NCI-H2227 treated with DMSO at 0.1 percent for 48 hours (cell line): ENCODE data around the gene SPDEF.

ENCODE experiments used
- DNase-seq: peaks from one replicate; lab custom pipeline; 2025; lab: John Stamatoyannopoulos, UW

The SPDEF gene

GRCh38 chr6:34563513-34563870 is 7.4 kb upstream of the SPDEF start:
- no peak for DNase-seq

GRCh38 chr6:34562861-34563512 is 6.9 kb upstream of the SPDEF start:
- no peak for DNase-seq

GRCh38 chr6:34562350-34562749 is 6.2 kb upstream of the SPDEF start:
- DNase-seq, result no peak

- no peak for DNase-seq
These were observed 5.0 kb upstream of the SPDEF start for GRCh38 chr6:34561227-34561530.

GRCh38 chr6:34560366-34561226 is 4.5 kb upstream of the SPDEF start:
- DNase-seq, result peak; percentile 16

- DNase-seq, result no peak
These were observed 3.7 kb upstream of the SPDEF start for GRCh38 chr6:34559651-34560365.

- no peak for DNase-seq
These were observed 2.1 kb upstream of the SPDEF start for GRCh38 chr6:34558172-34558714.

GRCh38 chr6:34557228-34557627 is 1.1 kb upstream of the SPDEF start:
- DNase-seq, result no peak

GRCh38 chr6:34556493-34556892 is 364 bp upstream of the SPDEF start:
- no peak for DNase-seq

- DNase-seq, result no peak
These were observed 801 bp downstream of the SPDEF start for GRCh38 chr6:34555328-34555727.

- DNase-seq, result no peak
These were observed 1.2 kb downstream of the SPDEF start for GRCh38 chr6:34555007-34555322.

- DNase-seq, result no peak
These were observed 1.7 kb downstream of the SPDEF start for GRCh38 chr6:34554291-34555006.

- DNase-seq, result no peak
These were observed 2.4 kb downstream of the SPDEF start for GRCh38 chr6:34553750-34554149.

- DNase-seq, result no peak
These were observed 3.0 kb downstream of the SPDEF start for GRCh38 chr6:34553146-34553545.

GRCh38 chr6:34552620-34553019 is 3.5 kb downstream of the SPDEF start:
- no peak for DNase-seq

- no peak for DNase-seq
These were observed 4.4 kb downstream of the SPDEF start for GRCh38 chr6:34551720-34552119.

- DNase-seq, result no peak
These were observed 6.3 kb downstream of the SPDEF start for GRCh38 chr6:34549804-34550202.

GRCh38 chr6:34549026-34549803 is 6.9 kb downstream of the SPDEF start:
- no peak for DNase-seq

GRCh38 chr6:34547701-34548644 is 8.2 kb downstream of the SPDEF start:
- no peak for DNase-seq

GRCh38 chr6:34546551-34547321 is 9.4 kb downstream of the SPDEF start:
- DNase-seq, result peak; percentile 6
